ENCODE data around the gene MANSC1.

Gene MANSC1

GRCh38 chr12:12393171-12393570 is 43.1 kb upstream of the MANSC1 start:
- Histone ChIP-seq H3K36me3 (peaks cover 4% of the 10 kb centered on the region), H3K27me3 (no peaks in the 10 kb centered on the region), H3K4me3 (ENCODE audit: low read depth in 1 of 2, low read length in 1 of 2) (no peak overlapping the region), H3K27ac (no peak overlapping the region), H3K4me1 (ENCODE audit: control insufficient read depth in 1 of 2, insufficient read depth in 1 of 2, low read depth in 1 of 2, low read length in 1 of 2) (no peaks in the 10 kb centered on the region), H3K9me3 (no peaks in the 10 kb centered on the region)
- no peak for TF ChIP-seq CTCF (IDR thresholded peaks at IDR 0.05)

- TF ChIP-seq CTCF (IDR thresholded peaks at IDR 0.05) = no peak
- no peaks in the 10 kb centered on the region for H3K27me3 ChIP-seq
- no peaks in the 10 kb centered on the region for H3K9me3 ChIP-seq
- no peak overlapping the region for H3K4me3 ChIP-seq (ENCODE audit: low read depth in 1 of 2, low read length in 1 of 2)
- peaks cover 6% of the 10 kb centered on the region for H3K36me3 ChIP-seq
- H3K27ac ChIP-seq = no peak overlapping the region
- H3K4me1 ChIP-seq (ENCODE audit: control insufficient read depth in 1 of 2, insufficient read depth in 1 of 2, low read depth in 1 of 2, low read length in 1 of 2) = no peaks in the 10 kb centered on the region
These were observed 42.4 kb upstream of the MANSC1 start for GRCh38 chr12:12392413-12392812.

- no peak for TF ChIP-seq CTCF (IDR thresholded peaks at IDR 0.05)
- Histone ChIP-seq H3K4me3 (ENCODE audit: low read depth in 1 of 2, low read length in 1 of 2) (no peak overlapping the region), H3K27me3 (no peaks in the 10 kb centered on the region), H3K27ac (no peak overlapping the region), H3K9me3 (no peaks in the 10 kb centered on the region), H3K36me3 (peaks cover 4% of the 10 kb centered on the region), H3K4me1 (ENCODE audit: control insufficient read depth in 1 of 2, insufficient read depth in 1 of 2, low read depth in 1 of 2, low read length in 1 of 2) (peaks cover 26% of the 10 kb centered on the region in 2 experiments)
These were observed 37.5 kb upstream of the MANSC1 start for GRCh38 chr12:12387501-12387900.

GRCh38 chr12:12384571-12385340 is 34.7 kb upstream of the MANSC1 start:
- Histone ChIP-seq H3K9me3 (no peaks in the 10 kb centered on the region), H3K4me3 (ENCODE audit: low read depth in 1 of 2, low read length in 1 of 2) (no peak overlapping the region), H3K27ac (peak overlapping the region; percentile 62), H3K4me1 (ENCODE audit: control insufficient read depth in 1 of 2, insufficient read depth in 1 of 2, low read depth in 1 of 2, low read length in 1 of 2) (peaks cover 34 to 35% of the 10 kb centered on the region in 2 experiments), H3K27me3 (no peaks in the 10 kb centered on the region), H3K36me3 (peaks cover 4% of the 10 kb centered on the region)
- TF ChIP-seq CTCF (IDR thresholded peaks at IDR 0.05) = no peak

- no peaks in the 10 kb centered on the region for H3K9me3 ChIP-seq
- H3K27me3 ChIP-seq = no peaks in the 10 kb centered on the region
- H3K36me3 ChIP-seq = no peaks in the 10 kb centered on the region
- TF ChIP-seq CTCF (IDR thresholded peaks at IDR 0.05) = no peak
- H3K4me3 ChIP-seq (ENCODE audit: low read depth in 1 of 2, low read length in 1 of 2) = no peak overlapping the region
- H3K27ac ChIP-seq = no peak overlapping the region
- peaks cover 41 to 43% of the 10 kb centered on the region in 2 experiments for H3K4me1 ChIP-seq (ENCODE audit: control insufficient read depth in 1 of 2, insufficient read depth in 1 of 2, low read depth in 1 of 2, low read length in 1 of 2)
These were observed 31.9 kb upstream of the MANSC1 start for GRCh38 chr12:12381982-12382381.
